Measurements from ENCODE around the gene CACNA2D1.
"Not testable (repeated sequence)": the region's sequence is repeated elsewhere in the genome, so short reads cannot be mapped to it uniquely, and the experiment has no call there.

CACNA2D1 gene

GRCh38 chr7:82166260-82167015, 277.1 kb downstream of the CACNA2D1 start:
- DNase-seq (ENCODE audit: low read depth in 2 of 2): no peak

- DNase-seq (ENCODE audit: low read depth in 2 of 2): no peak
Measured at GRCh38 chr7:82164813-82165212, 278.8 kb downstream of the CACNA2D1 start.

DNA sequence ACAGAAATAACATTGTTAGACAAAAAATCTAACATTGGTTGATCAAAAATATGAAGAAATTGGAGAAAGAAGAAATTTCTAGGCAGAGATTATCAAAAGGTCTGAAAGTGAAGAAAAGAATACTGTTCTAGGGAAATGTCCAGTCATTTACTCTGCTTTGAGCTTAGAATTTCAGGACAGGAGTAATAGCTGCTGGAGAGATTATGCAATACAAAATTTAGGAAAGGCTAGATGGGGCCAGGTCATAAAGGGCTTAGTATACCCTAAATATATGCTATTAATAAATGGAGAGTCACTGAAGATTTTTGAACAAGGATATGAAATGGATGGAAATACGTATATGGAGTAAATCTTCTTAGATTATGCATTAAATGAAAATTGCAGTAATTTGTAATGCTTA, 279.2 kb downstream of the CACNA2D1 start:
- no peak for DNase-seq (ENCODE audit: low read depth in 2 of 2)

GRCh38 chr7:82163586-82163985, 280.0 kb downstream of the CACNA2D1 start:
- no peak for DNase-seq (ENCODE audit: low read depth in 2 of 2)

DNA sequence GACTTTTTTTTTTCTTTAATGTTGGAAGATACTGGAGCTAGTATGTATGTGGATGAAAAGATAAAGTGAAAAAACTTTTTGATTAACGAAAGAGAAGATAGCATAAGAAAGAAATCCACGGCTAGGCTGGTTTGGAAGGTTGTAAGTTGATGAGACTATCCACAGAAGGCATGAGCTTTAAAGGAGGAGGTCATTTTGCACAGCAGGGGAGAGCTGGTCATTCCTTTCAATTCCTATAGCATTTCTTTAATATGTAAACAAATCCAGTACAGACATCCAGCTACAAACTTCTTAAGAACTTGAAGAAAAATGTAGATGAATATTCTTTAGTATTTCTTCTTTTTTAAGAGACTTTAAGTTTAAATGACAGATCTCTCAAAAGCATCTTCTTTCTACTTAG, 281.3 kb downstream of the CACNA2D1 start:
- no peak for DNase-seq (ENCODE audit: low read depth in 2 of 2)

- DNase-seq (ENCODE audit: low read depth in 2 of 2): no peak
Measured at GRCh38 chr7:82158327-82158726, 285.2 kb downstream of the CACNA2D1 start.

- no peak for DNase-seq (ENCODE audit: low read depth in 2 of 2)
Measured at GRCh38 chr7:82156893-82157292, 286.7 kb downstream of the CACNA2D1 start.

- no peak for DNase-seq (ENCODE audit: low read depth in 2 of 2)
Measured at GRCh38 chr7:82156168-82156567, 287.4 kb downstream of the CACNA2D1 start.

DNA sequence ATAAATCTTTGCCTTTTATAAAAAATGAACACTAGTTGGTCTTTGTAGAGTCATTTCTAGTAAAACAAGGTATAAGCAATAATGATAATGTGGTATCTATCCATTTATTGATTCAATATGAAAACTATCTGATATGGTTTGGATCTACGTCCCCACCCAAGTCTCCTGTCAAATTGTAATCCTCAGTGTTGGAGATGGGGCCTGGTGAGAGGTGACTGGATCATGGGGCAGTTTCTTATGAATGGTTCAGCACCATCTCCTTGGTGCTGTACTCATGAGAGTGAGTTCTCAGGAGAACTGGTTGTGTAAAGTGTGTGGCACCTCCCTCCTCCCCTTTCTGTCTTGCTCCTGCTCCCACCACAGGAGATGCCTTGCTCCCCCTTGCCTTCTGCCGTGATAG, 288.8 kb downstream of the CACNA2D1 start:
- no peak for DNase-seq (ENCODE audit: low read depth in 2 of 2)

DNA sequence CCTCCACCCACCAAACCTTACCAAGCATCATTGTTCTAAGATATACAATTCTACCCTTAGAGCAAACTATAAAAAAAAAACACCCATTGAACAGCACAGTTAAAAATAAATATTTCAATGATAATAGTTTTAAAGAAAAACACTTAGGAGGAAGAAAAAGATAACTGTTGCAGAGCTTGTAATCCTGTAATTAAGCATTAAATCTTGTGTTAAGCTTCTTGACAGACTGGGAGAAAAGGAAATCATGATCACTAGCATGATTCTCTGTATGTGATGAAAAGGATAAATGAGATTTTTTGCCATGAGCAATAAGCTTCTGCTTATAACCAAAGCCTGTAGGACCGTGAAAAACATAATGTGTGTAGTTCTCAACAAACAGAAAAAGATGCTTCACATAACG, 289.8 kb downstream of the CACNA2D1 start:
- no peak for DNase-seq (ENCODE audit: low read depth in 2 of 2)

DNA sequence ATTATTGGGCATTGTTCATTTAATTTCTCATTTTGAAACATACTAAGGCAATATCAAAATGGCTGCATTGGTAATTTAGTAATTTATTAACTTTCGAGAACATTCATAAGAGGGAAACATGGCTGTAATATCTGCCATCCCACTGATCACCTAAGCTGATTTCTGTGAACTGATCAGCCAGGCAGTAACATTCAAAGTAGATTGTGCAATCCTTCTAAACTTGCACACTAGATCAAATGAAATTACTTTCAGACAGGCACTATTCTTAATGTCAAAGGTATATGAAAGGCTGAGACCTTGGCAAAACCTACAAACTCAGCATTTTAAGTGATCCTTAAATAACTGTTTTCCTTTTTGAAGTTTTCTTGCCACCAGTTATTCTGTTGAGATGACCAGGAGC, 290.7 kb downstream of the CACNA2D1 start:
- no peak for DNase-seq (ENCODE audit: low read depth in 2 of 2)

DNA sequence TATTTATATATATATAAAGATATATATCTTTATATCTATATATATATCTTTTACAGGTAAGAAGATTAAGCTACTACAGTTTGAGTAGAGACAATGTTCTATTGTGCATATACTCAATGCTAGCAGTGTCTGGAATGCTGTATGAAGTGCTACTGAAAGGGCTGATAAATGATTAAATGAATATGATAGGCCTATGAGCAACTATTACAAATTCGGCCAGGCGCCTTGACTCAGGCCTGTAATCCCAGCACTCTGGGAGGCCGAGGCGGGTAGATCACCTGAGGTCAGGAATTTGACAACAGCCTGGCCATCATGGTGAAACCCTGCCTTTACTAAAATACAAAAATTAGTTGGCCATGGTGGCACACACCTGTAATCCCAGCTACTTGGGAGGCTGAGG, 297.1 kb downstream of the CACNA2D1 start:
- no peak for DNase-seq (ENCODE audit: low read depth in 2 of 2)

DNA sequence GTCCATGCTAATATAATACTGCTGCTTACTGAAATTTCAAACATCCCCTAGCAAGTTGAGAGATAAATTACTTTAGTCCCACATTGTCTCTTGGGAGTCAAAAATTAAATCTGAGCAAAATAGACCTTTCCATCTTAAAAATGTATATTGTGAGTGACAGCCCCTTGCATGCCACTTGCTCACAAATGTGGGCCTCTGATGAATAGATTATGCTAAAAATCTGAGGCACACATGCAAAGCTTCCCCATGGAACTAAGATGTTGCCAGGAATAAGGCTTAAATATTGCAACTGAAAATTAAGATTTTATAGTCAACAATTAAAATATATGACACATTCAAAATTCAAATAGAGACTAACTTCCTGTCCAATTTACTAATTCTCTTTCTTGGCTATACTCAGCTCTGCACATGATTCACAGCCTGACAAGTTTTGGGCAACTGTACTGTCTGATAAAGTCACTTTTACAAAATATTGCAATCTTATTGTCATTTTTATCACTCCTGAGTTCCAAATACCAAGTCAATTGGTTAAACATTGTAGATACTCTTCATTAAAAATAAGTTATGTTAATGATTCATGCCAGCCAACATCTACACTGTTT, 301.2 kb downstream of the CACNA2D1 start:
- no peak for DNase-seq (ENCODE audit: low read depth in 2 of 2)

DNA sequence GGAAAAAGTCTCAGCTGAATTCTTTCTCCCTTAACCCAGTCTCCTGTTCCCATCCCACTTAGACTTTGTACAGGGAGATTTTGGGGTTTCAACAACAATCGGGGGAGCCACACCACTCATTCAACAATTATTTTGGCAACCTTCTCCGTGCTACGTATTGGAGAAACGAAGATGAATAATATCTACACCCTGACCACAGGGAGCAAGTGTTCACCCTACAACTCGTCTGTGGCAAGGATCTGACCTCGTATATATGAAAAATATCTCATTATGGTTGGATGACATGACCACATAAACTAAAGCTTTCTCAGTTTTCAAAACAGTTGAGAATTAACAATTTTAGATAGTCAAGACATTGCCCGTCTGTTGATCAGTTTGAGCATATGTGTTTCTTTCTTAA, 302.1 kb downstream of the CACNA2D1 start:
- DNase-seq (ENCODE audit: low read depth in 2 of 2): no peak

DNA sequence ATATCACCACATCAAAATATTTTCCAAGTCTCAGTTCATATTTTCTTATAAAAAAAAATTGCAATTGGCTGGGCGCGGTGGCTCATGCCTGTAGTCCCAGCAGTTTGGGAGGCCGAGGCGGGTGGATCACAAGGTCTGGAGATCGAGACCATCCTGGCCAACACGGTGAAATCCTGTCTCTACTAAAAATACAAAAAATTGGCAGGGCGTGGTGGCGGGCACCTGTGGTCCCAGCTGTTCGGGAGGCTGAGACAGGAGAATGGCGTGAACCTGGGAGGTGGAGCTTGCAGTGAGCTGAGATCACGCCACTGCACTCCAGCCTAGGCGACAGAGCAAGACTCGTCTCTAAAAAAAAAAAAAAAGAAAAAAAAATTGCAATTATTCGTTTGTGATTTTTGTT, 303.0 kb downstream of the CACNA2D1 start:
- not testable (repeated sequence) for DNase-seq (ENCODE audit: low read depth in 2 of 2)

GRCh38 chr7:82131215-82131614, 312.4 kb downstream of the CACNA2D1 start:
- no peak for DNase-seq (ENCODE audit: low read depth in 2 of 2)

GRCh38 chr7:82129091-82129490, 314.5 kb downstream of the CACNA2D1 start:
- DNase-seq (ENCODE audit: low read depth in 2 of 2): no peak

- no peak for DNase-seq (ENCODE audit: low read depth in 2 of 2)
Measured at GRCh38 chr7:82128546-82128945, 315.0 kb downstream of the CACNA2D1 start.

DNA sequence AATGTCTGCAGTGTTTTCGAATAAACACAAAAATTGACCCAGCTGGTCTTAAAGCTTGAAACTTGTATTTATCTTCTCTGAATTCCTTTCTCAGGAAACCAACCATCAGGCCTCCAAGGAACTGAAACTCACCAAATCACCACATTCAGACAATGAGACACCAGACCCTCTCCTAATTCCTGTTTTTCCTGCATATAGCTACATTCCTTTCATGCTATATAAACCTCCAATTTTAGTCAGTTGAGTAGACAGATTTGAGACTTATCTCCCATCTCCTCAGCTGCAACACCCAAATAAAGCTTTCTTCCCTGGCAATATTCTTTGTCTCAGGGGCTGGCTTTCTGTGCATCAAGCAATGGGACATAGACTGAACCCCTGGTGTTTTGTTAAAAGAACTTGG, 317.0 kb downstream of the CACNA2D1 start:
- no peak for DNase-seq (ENCODE audit: low read depth in 2 of 2)

- DNase-seq (ENCODE audit: low read depth in 2 of 2): no peak
Measured at GRCh38 chr7:82124445-82124844, 319.1 kb downstream of the CACNA2D1 start.

DNA sequence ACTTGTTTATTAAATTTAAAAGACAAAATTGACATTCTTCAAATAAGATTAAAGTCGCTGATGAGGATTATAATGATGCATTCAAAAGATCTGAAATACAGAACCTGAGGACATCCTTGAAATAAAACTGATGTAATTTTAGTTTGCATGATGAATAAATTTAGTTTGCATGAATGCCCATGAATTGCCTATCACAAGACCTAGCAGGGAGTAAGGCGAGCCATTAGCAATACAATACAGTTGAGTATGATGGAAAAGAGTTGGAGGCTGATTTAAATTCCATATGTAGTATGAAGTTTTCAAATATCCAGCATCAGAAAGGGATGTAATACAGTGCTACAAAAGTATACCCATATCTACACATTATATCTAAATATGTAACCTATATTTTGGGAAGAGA, 321.3 kb downstream of the CACNA2D1 start:
- no peak for DNase-seq (ENCODE audit: low read depth in 2 of 2)

- no peak for DNase-seq (ENCODE audit: low read depth in 2 of 2)
Measured at GRCh38 chr7:82114237-82114636, 329.3 kb downstream of the CACNA2D1 start.

GRCh38 chr7:82110146-82110840, 333.3 kb downstream of the CACNA2D1 start:
- no peak for DNase-seq (ENCODE audit: low read depth in 2 of 2)

Measured in stimulated activated CD4-positive, alpha-beta T cell treated with anti-CD3 and anti-CD28 coated beads, Interleukin-15, amount 100 ng/mL, for 48 hours (primary cell).